SK-N-SH (cell line): Measurements from ENCODE around the gene SNX11. TPM values are rescaled to one million over a fixed set of nuclear protein-coding genes. Genes with fewer than 3 reads are reported as not detected.

Source experiments
- CTCF ChIA-PET: fragments of 300-600, 350-600 bp; formaldehyde crosslinking; extraction: SDS; loops from one replicate; lab custom pipeline; 2021; lab: Yijun Ruan, JAX
- POLR2A ChIA-PET: fragments of 350-600 bp; sonication (Branson Sonifier 250); formaldehyde crosslinking; extraction: SDS; loops from one replicate; lab custom pipeline; 2020; ENCODE audit warnings: antibody characterized with exemption, inconsistent platforms; lab: Yijun Ruan, JAX
- DNase-seq: peaks from one replicate; pipeline ENCODE4 v3.0.0; 2012
- H2AFZ ChIP-seq: fragments of 200-600 bp; sonication (generic); 2 replicates; pipeline ENCODE4 v1.8.1; 2016; ENCODE audit warnings: antibody characterized with exemption, mild to moderate bottlenecking, low read depth
- H3F3A ChIP-seq: fragments of 200-600 bp; sonication (generic); replicated peaks from 2 replicates; pipeline ENCODE3; 2016; ENCODE audit warnings: antibody characterized with exemption, mild to moderate bottlenecking; ENCODE audit not compliant: insufficient read depth
- H3K27ac ChIP-seq, 2 experiments: fragments of 200-500 bp in 1 of 2; fragments of 200-600 bp in 1 of 2; sonication (Bioruptor generic) in 1 of 2; sonication (generic), shearing (Covaris generic) in 1 of 2; 2 replicates each; pipeline versions ENCODE4 v1.5.1 to v1.6.1; 2014 to 2016; ENCODE audit warnings: low read depth in 2 of 2, inconsistent platforms in 1 of 2, low read length in 1 of 2, mild to moderate bottlenecking in 1 of 2, mixed read lengths in 1 of 2
- H3K27me3 ChIP-seq: fragments of 200-600 bp; sonication (generic), shearing (Covaris generic); 2 replicates; pipeline ENCODE4 v1.6.1; 2016; ENCODE audit warnings: mixed run types; ENCODE audit not compliant: insufficient read depth
- H3K36me3 ChIP-seq, 2 experiments: fragments of 200-500 bp in 1 of 2; fragments of 200-600 bp in 1 of 2; sonication (Bioruptor generic) in 1 of 2; sonication (generic) in 1 of 2; replicated peaks in 1 of 2; 2 replicates each; pipeline versions ENCODE3 to v1.5.1; 2014 to 2016; ENCODE audit warnings: low read length in 1 of 2, mild to moderate bottlenecking in 1 of 2; ENCODE audit not compliant: insufficient read depth in 2 of 2, control insufficient read depth in 1 of 2
- H3K4me1 ChIP-seq, 2 experiments: fragments of 200-500 bp in 1 of 2; fragments of 200-600 bp in 1 of 2; sonication (Bioruptor generic) in 1 of 2; sonication (generic), shearing (Covaris generic) in 1 of 2; 2 replicates each; pipeline versions ENCODE4 v1.5.1 to v1.6.1; 2014 to 2016; ENCODE audit warnings: low read depth in 1 of 2, low read length in 1 of 2, mixed run types in 1 of 2; ENCODE audit not compliant: insufficient read depth in 2 of 2, control insufficient read depth in 1 of 2
- H3K4me2 ChIP-seq: fragments of 200-600 bp; sonication (generic), shearing (Covaris generic); 2 replicates; pipeline ENCODE4 v1.6.1; 2017; ENCODE audit warnings: mixed run types
- H3K4me3 ChIP-seq, 2 experiments: fragments of 200-500 bp in 1 of 2; fragments of 200-600 bp in 1 of 2; sonication (Bioruptor generic) in 1 of 2; sonication (generic), shearing (Covaris generic) in 1 of 2; 2 replicates each; pipeline versions ENCODE4 v1.5.1 to v1.8.1; 2014 to 2016; ENCODE audit warnings: low read depth in 2 of 2, inconsistent platforms in 1 of 2, low read length in 1 of 2, mild to moderate bottlenecking in 1 of 2, mixed read lengths in 1 of 2, moderate library complexity in 1 of 2
- H3K79me2 ChIP-seq: fragments of 200-600 bp; sonication (generic); 2 replicates; pipeline ENCODE4 v1.8.1; 2017; ENCODE audit warnings: mild to moderate bottlenecking; ENCODE audit not compliant: insufficient read depth
- H3K9ac ChIP-seq: fragments of 200-600 bp; sonication (generic); 2 replicates; pipeline ENCODE4 v1.6.1; 2017; ENCODE audit warnings: mixed run types
- H3K9me2 ChIP-seq: fragments of 200-600 bp; sonication (generic); 2 replicates; pipeline ENCODE4 v1.6.1; 2017; ENCODE audit warnings: mixed run types
- H3K9me3 ChIP-seq: fragments of 200-600 bp; sonication (generic); 2 replicates; pipeline ENCODE4 v1.6.1; 2017; ENCODE audit warnings: mixed run types, mild to moderate bottlenecking, moderate library complexity
- H4K20me1 ChIP-seq: fragments of 200-600 bp; sonication (generic); 2 replicates; pipeline ENCODE4 v1.6.1; 2017; ENCODE audit warnings: mild to moderate bottlenecking, mixed run types; ENCODE audit not compliant: insufficient read depth
- ELF1 ChIP-seq: IDR thresholded peaks from 2 replicates; pipeline ENCODE4 v1.4.0; 2012
- EP300 ChIP-seq, 2 experiments: IDR thresholded peaks; 2 replicates each; pipeline versions ENCODE4 v1.4.0 to v1.6.1; 2012; ENCODE audit warnings: borderline replicate concordance in 1 of 2, low read depth in 1 of 2, low read length in 1 of 2
- FOXJ3 ChIP-seq: sonication (generic); formaldehyde crosslinking; IDR thresholded peaks from 2 replicates; pipeline ENCODE4 v1.5.1; 2020; ENCODE audit warnings: mild to moderate bottlenecking, missing genetic modification reagents
- GABPA ChIP-seq: IDR thresholded peaks from 2 replicates; pipeline ENCODE4 v1.4.0; 2012; ENCODE audit warnings: low read depth, mild to moderate bottlenecking
- MEF2A ChIP-seq: IDR thresholded peaks from 2 replicates; pipeline ENCODE4 v1.4.0; 2012; ENCODE audit warnings: low read depth, borderline replicate concordance
- MXI1 ChIP-seq: IDR thresholded peaks from 2 replicates; pipeline ENCODE4 v1.6.1; 2012; ENCODE audit warnings: mild to moderate bottlenecking, low read depth, low read length, improper control_type of control experiment
- NFIC ChIP-seq: IDR thresholded peaks from 2 replicates; pipeline ENCODE4 v1.4.0; 2012; ENCODE audit warnings: borderline replicate concordance
- NRF1 ChIP-seq: IDR thresholded peaks from 2 replicates; pipeline ENCODE4 v1.6.1; 2012; ENCODE audit warnings: low read depth, mild to moderate bottlenecking, low read length
- POLR2AphosphoS5 ChIP-seq: IDR thresholded peaks from 2 replicates; pipeline ENCODE4 v1.6.1; 2012; ENCODE audit warnings: low read depth, low read length
- REST ChIP-seq: IDR thresholded peaks from 2 replicates; pipeline ENCODE4 v1.6.1; 2012; ENCODE audit warnings: mild to moderate bottlenecking, low read depth, low read length, moderate library complexity
- RFX5 ChIP-seq: IDR thresholded peaks from 2 replicates; pipeline ENCODE4 v1.6.1; 2012; ENCODE audit warnings: mild to moderate bottlenecking, improper control_type of control experiment, low read length
- RXRA ChIP-seq: IDR thresholded peaks from 2 replicates; pipeline ENCODE4 v1.4.0; 2012; ENCODE audit warnings: low read depth, mild to moderate bottlenecking, borderline replicate concordance
- SIN3A ChIP-seq: IDR thresholded peaks from 2 replicates; pipeline ENCODE4 v1.6.1; 2012; ENCODE audit warnings: low read depth, mild to moderate bottlenecking, low read length, moderate library complexity, borderline replicate concordance
- TAF1 ChIP-seq: IDR thresholded peaks from 2 replicates; pipeline ENCODE4 v1.6.1; 2012; ENCODE audit warnings: low read depth, mild to moderate bottlenecking, low read length, moderate library complexity, borderline replicate concordance
- TEAD4 ChIP-seq: IDR thresholded peaks from 2 replicates; pipeline ENCODE4 v1.4.0; 2012; ENCODE audit warnings: mild to moderate bottlenecking, borderline replicate concordance; ENCODE audit not compliant: insufficient read depth
- USF1 ChIP-seq: IDR thresholded peaks from 2 replicates; pipeline ENCODE4 v1.4.0; 2012; ENCODE audit warnings: low read depth, borderline replicate concordance
- WGBS: methylation state at CpG from one replicate; pipeline ENCODE4 v1.1.6; 2017; ENCODE audit warnings: low lambda C conversion rate; 5-methylcytosine and 5-hydroxymethylcytosine counted together
- polyA plus RNA-seq, 3 experiments: library from polyadenylated mRNA; depleted of rRNA; stranded (reverse); fragments of >200 nt; gene quantifications; 2 replicates each; pipeline ENCODE4 v1.2.3, GENCODE V29; 2012
- TF ChIP-seq, protein P1 (sequence below): IDR thresholded peaks from 2 replicates; pipeline ENCODE4 v1.4.0; 2012; ENCODE audit warnings: low read depth, borderline replicate concordance

SNX11 gene
- polyA plus RNA-seq, 1 of the 3 experiments (the other 2 are of a cell fraction): 19.0 TPM

GRCh38 chr17:48143629-48144028 lies 36.1 kb downstream of the SNX11 start:
- no peaks in the 10 kb centered on the region for H3K9me2 ChIP-seq
- WGBS: 12% methylated on average over 6 of the region's 6 CpGs
- CTCF ChIA-PET: interaction anchor here (0.6 to 2.6 kb wide), 10 partner anchors 10 to 612 kb away, joined by 3 to 12 read pairs (median 4); no protein-coding TSS in a partner anchor

More at GRCh38 chr17:48143629-48144028, 36.1 kb downstream of the SNX11 start:
- H3K4me1 ChIP-seq: peaks cover 0 to 8% of the 10 kb centered on the region in 2 experiments; a peak in 1 of 4 replicates
- no peak overlapping the region for H3K4me2 ChIP-seq
- H3K27ac ChIP-seq: no peak overlapping the region
- no peaks in the 10 kb centered on the region for H4K20me1 ChIP-seq
- no peaks in the 10 kb centered on the region for H3K36me3 ChIP-seq
- TF ChIP-seq MEF2A: no peak
- no peak for TF ChIP-seq GABPA
- TF ChIP-seq ELF1: no peak
- TF ChIP-seq MXI1: no peak
- TF ChIP-seq RFX5: no peak
- TF ChIP-seq NFIC: no peak
- TF ChIP-seq SIN3A: no peak
- TF ChIP-seq REST: no peak
- TF ChIP-seq RXRA: no peak
- TF ChIP-seq, protein P1, sequence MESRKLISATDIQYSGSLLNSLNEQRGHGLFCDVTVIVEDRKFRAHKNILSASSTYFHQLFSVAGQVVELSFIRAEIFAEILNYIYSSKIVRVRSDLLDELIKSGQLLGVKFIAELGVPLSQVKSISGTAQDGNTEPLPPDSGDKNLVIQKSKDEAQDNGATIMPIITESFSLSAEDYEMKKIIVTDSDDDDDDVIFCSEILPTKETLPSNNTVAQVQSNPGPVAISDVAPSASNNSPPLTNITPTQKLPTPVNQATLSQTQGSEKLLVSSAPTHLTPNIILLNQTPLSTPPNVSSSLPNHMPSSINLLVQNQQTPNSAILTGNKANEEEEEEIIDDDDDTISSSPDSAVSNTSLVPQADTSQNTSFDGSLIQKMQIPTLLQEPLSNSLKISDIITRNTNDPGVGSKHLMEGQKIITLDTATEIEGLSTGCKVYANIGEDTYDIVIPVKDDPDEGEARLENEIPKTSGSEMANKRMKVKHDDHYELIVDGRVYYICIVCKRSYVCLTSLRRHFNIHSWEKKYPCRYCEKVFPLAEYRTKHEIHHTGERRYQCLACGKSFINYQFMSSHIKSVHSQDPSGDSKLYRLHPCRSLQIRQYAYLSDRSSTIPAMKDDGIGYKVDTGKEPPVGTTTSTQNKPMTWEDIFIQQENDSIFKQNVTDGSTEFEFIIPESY: no peak
- no peak for TF ChIP-seq FOXJ3 (CRISPR knock-in tag)
- TF ChIP-seq POLR2AphosphoS5: no peak
- TF ChIP-seq NRF1: no peak
- no peak for TF ChIP-seq TEAD4
- no peak for TF ChIP-seq EP300 (IDR thresholded peaks at IDR 0.05; ENCODE audit: borderline replicate concordance in 1 of 2, low read depth in 1 of 2, low read length in 1 of 2)
- no peak for TF ChIP-seq USF1
- no peak for TF ChIP-seq TAF1
- no peak overlapping the region for H2AFZ ChIP-seq
- POLR2A ChIA-PET: no interaction called here
- H3K9me3 ChIP-seq: no peaks in the 10 kb centered on the region
- no peak overlapping the region for H3K9ac ChIP-seq
- no peak overlapping the region for H3K4me3 ChIP-seq
- no peaks in the 10 kb centered on the region for H3K79me2 ChIP-seq
- no peak for DNase-seq
- H3K27me3 ChIP-seq: peaks cover 97% of the 10 kb centered on the region
- H3F3A ChIP-seq: no peaks in the 10 kb centered on the region
